Uterus (tissue), 4 donors: Measurements from ENCODE around the gene GLDC. TPM values are rescaled to one million over a fixed set of nuclear protein-coding genes. Genes with fewer than 3 reads are reported as not detected.

Experiments used
- DNase-seq, 2 donors: peaks; one replicate each; pipeline ENCODE4 v3.0.0-alpha.2; 2019 to 2020
- H3K27ac ChIP-seq, 2 donors: fragments of 200-600 bp; sonication (generic); 1 replicate in 1 of 2; 2 replicates in 1 of 2; pipeline ENCODE4 v1.5.1; 2016 to 2018
- H3K27me3 ChIP-seq, 2 donors: fragments of 200-600 bp; sonication (generic); one replicate each; pipeline ENCODE4 v1.5.1; 2018 to 2019; ENCODE audit warnings: control low read depth in 1 of 2
- H3K36me3 ChIP-seq, 2 donors: fragments of 200-600 bp; sonication (generic); one replicate each; pipeline ENCODE4 v1.5.1; 2019; ENCODE audit warnings: control low read depth in 1 of 2
- H3K4me1 ChIP-seq, 2 donors: fragments of 200-600 bp; sonication (generic); one replicate each; pipeline ENCODE4 v1.5.1; 2018 to 2019; ENCODE audit warnings: control low read depth in 1 of 2
- H3K4me3 ChIP-seq, 2 donors: fragments of 200-600 bp; sonication (generic); 1 replicate in 1 of 2; 2 replicates in 1 of 2; pipeline ENCODE4 v1.5.1; 2018 to 2019; ENCODE audit warnings: mild to moderate bottlenecking in 1 of 2
- H3K9me3 ChIP-seq, 2 donors: fragments of 200-600 bp; sonication (generic); one replicate each; pipeline ENCODE4 v1.5.1; 2019; ENCODE audit warnings: control low read depth in 1 of 2
- POLR2A ChIP-seq, 2 donors: fragments of 450-650 bp; IDR thresholded peaks; one replicate each; pipeline ENCODE4 v1.6.1; 2016; ENCODE audit warnings: antibody characterized with exemption in 2 of 2, mild to moderate bottlenecking in 1 of 2, moderate library complexity in 1 of 2
- intact Hi-C: fragments of 100-400 bp; cut with DNase I; formaldehyde crosslinking; loops from one replicate; pipeline ENCODE4 v1.15.1; 2023; ENCODE audit warnings: low total_unique reads
- total RNA-seq, 4 donors: library from RNA; depleted of rRNA in 3 of 4; stranded (reverse); fragments of >200 nt in 3 of 4; gene quantifications; one replicate each; pipeline versions ENCODE4 v1.1.0 to v1.2.4, GENCODE V29; 2014 to 2023
- TF ChIP-seq, protein P1 (sequence below), 4 experiments: fragments of 200-600 bp in 2 of 4; fragments of 450-650 bp in 2 of 4; sonication (generic) in 2 of 4; IDR thresholded peaks; one replicate each; pipeline ENCODE4 v1.5.1; 2016 to 2019; ENCODE audit warnings: antibody characterized with exemption in 4 of 4, mild to moderate bottlenecking in 2 of 4, moderate library complexity in 1 of 4
- donor health status: DM: yes; HTN: yes; CAD: no.

The GLDC gene
- total RNA-seq, 4 donors from 2014 or later, result 0.26 to 8.4 (median 0.79) TPM; not detected in 1

DNA sequence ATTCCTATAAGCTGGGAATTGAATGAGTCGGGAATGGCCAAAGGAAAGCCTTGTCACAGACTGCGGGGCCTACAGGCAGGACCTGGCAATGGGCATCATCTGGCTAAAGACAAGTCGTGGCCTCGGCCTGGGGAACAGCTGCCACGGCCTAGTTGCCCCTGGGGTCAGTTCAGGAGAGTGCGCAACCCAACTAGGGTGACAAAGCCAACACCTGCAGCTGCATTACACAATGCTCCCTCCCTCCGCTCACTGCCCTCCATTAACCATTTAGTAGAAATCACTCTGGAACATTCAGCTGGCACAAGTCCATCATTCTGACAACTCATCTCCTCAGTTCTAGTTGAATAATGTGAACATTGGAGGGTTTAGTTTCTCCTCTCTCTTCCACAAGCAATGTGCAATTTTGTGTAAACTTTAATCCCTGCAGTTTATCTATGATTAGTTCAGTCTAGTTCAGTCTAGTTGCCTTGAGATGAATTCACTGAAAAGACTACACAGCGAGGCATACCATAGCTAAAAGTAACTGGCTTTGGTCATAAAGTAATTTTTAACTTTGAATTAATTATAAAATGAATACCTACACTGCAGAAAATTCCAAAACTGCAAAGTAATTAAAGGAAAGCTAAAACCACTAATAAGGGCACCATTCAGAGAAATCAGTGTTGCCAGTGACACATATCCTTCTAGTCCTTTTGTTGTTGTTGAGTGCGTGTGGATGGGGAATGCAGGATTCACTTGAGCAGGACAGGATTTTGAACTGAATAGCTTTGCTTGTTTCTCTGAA lies 5.1 kb downstream of the GLDC start:
- Histone ChIP-seq H3K27ac (no peak overlapping the region), H3K27me3 (peaks cover 0 to 22% of the 10 kb centered on the region in 2 donors), H3K4me1 (peaks cover 0 to 3% of the 10 kb centered on the region in 2 donors), H3K9me3 (no peaks in the 10 kb centered on the region), H3K36me3 (no peaks in the 10 kb centered on the region), H3K4me3 (no peak overlapping the region)
- no peak for TF ChIP-seq POLR2A (IDR thresholded peaks at IDR 0.05)
- TF ChIP-seq, protein P1, sequence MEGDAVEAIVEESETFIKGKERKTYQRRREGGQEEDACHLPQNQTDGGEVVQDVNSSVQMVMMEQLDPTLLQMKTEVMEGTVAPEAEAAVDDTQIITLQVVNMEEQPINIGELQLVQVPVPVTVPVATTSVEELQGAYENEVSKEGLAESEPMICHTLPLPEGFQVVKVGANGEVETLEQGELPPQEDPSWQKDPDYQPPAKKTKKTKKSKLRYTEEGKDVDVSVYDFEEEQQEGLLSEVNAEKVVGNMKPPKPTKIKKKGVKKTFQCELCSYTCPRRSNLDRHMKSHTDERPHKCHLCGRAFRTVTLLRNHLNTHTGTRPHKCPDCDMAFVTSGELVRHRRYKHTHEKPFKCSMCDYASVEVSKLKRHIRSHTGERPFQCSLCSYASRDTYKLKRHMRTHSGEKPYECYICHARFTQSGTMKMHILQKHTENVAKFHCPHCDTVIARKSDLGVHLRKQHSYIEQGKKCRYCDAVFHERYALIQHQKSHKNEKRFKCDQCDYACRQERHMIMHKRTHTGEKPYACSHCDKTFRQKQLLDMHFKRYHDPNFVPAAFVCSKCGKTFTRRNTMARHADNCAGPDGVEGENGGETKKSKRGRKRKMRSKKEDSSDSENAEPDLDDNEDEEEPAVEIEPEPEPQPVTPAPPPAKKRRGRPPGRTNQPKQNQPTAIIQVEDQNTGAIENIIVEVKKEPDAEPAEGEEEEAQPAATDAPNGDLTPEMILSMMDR (IDR thresholded peaks at IDR 0.05), result no peak
- no peak for DNase-seq
- intact Hi-C loops, result no loop called here

DNA sequence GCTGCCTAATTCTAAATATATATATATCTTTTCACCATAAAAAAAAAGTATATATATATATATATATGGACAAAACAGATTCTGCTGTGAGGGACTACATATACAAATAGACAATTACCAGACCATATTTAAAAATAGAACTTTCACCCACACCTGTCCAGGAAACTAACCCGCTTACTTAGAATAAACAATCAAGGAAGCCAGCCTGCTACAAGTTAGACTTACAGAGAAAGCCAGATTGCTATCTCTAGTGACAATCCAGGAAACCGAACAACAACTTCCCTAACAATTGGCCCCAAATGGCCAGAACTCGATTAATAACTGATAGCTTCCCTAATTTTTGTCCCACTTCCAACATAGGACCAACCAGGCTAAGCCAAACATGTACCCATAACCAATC lies 5.9 kb downstream of the GLDC start:
- Histone ChIP-seq H3K9me3 (no peaks in the 10 kb centered on the region), H3K27ac (no peak overlapping the region), H3K36me3 (no peaks in the 10 kb centered on the region), H3K27me3 (peaks cover 0 to 22% of the 10 kb centered on the region in 2 donors), H3K4me3 (no peak overlapping the region), H3K4me1 (no peaks in the 10 kb centered on the region)
- TF ChIP-seq POLR2A (IDR thresholded peaks at IDR 0.05), result no peak
- TF ChIP-seq, protein P1 (IDR thresholded peaks at IDR 0.05), result no peak
- no peak for DNase-seq
- intact Hi-C loops, result no loop called here

DNA sequence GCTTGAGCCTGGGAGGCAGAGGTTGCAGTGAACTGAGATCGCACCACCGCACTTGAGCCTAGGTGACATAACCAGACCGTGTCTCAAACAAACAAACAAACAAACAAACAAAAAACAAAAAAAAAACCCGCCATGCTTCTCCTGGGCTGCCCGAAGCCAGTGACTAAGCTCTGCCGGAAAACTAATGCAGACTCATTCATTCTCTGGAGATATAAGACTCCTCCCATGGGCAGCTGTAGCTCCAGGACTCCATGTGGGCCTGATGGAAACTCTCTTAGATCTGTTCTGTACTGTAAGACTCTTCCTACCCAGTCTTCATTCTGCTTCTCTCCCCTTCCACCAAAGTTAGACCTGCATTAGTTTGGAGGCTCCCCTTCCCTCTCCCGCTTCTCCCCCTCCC lies 11.1 kb downstream of the GLDC start:
- H3K27me3 ChIP-seq, result no peaks in the 10 kb centered on the region
- no peak overlapping the region for H3K27ac ChIP-seq
- H3K4me1 ChIP-seq, result no peaks in the 10 kb centered on the region
- no peaks in the 10 kb centered on the region for H3K9me3 ChIP-seq
- no peak for TF ChIP-seq POLR2A (IDR thresholded peaks at IDR 0.05)
- TF ChIP-seq, protein P1 (IDR thresholded peaks at IDR 0.05), result no peak
- intact Hi-C loops, result no loop called here
- DNase-seq, result no peak
- H3K36me3 ChIP-seq, result no peaks in the 10 kb centered on the region
- no peak overlapping the region for H3K4me3 ChIP-seq

- Histone ChIP-seq H3K27ac (no peak overlapping the region), H3K9me3 (no peaks in the 10 kb centered on the region), H3K27me3 (no peaks in the 10 kb centered on the region), H3K36me3 (no peaks in the 10 kb centered on the region), H3K4me1 (no peaks in the 10 kb centered on the region), H3K4me3 (no peak overlapping the region)
- intact Hi-C loops, result no loop called here
- DNase-seq, result no peak
- TF ChIP-seq, protein P1 (IDR thresholded peaks at IDR 0.05), result no peak
- no peak for TF ChIP-seq POLR2A (IDR thresholded peaks at IDR 0.05)
Measured at GRCh38 chr9:6633378-6633777, 12.2 kb downstream of the GLDC start.

DNA sequence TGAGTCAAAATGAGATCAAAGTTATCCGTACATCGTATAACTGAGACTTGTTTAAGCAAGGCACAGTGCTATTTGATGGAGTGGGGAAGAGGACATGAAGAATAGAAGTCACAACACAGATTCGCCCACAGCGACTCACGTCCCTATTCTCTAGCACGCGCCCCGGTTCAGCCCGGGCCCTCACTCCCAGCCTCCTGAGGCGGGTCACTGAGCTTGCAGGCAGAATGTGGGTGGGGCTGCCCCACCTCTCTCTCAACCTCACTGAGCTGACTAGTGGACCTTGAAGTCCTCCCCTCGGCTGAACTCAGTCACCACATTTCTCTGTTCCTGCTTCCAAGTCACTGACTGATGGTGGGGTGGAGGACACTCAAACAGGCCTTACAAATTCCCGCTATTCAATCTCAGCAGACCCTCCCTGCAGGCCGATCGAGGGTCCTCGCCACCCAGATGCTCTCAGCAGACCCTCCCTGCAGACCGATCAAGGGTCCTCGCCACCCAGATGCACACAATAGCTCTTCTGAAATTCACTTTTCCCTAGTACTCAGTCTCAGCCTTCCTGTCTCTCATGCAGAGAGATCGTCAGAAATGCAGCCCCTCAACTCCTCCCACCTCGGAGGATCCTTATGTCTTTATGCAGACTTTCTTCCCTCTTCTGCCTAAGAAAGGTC lies 12.9 kb downstream of the GLDC start:
- H3K36me3 ChIP-seq, result no peaks in the 10 kb centered on the region
- H3K4me3 ChIP-seq, result no peak overlapping the region
- no peak overlapping the region for H3K27ac ChIP-seq
- H3K27me3 ChIP-seq, result no peaks in the 10 kb centered on the region
- intact Hi-C loops, result no loop called here
- DNase-seq, result no peak
- no peaks in the 10 kb centered on the region for H3K9me3 ChIP-seq
- no peak for TF ChIP-seq POLR2A (IDR thresholded peaks at IDR 0.05)
- TF ChIP-seq, protein P1 (IDR thresholded peaks at IDR 0.05), result no peak
- no peaks in the 10 kb centered on the region for H3K4me1 ChIP-seq
